GM12872 (cell line): ENCODE data around the gene NCLN.

Experiments
- TF ChIP-seq, protein P1 (sequence below): IDR thresholded peaks from 3 replicates; pipeline ENCODE4 v1.5.1; 2011; ENCODE audit warnings: low read depth, mild to moderate bottlenecking, low read length, moderate library complexity; ENCODE audit not compliant: insufficient read depth

NCLN gene

GRCh38 chr19:3257071-3257470, 71.3 kb downstream of the NCLN start:
- TF ChIP-seq, protein P1, sequence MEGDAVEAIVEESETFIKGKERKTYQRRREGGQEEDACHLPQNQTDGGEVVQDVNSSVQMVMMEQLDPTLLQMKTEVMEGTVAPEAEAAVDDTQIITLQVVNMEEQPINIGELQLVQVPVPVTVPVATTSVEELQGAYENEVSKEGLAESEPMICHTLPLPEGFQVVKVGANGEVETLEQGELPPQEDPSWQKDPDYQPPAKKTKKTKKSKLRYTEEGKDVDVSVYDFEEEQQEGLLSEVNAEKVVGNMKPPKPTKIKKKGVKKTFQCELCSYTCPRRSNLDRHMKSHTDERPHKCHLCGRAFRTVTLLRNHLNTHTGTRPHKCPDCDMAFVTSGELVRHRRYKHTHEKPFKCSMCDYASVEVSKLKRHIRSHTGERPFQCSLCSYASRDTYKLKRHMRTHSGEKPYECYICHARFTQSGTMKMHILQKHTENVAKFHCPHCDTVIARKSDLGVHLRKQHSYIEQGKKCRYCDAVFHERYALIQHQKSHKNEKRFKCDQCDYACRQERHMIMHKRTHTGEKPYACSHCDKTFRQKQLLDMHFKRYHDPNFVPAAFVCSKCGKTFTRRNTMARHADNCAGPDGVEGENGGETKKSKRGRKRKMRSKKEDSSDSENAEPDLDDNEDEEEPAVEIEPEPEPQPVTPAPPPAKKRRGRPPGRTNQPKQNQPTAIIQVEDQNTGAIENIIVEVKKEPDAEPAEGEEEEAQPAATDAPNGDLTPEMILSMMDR, result no peak
